ENCODE results near the gene NLK. TPM values are rescaled to one million over a fixed set of nuclear protein-coding genes. Genes with fewer than 3 reads are reported as not detected.

The NLK gene
- total and polyA plus RNA-seq, 10 of the 15 experiments (the other 5 are each of a cell fraction or from before 2014, with no cell fraction given), result 5.0 to 22.9 (median 15.0) TPM

GRCh38 chr17:28105501-28105900 is 63.0 kb downstream of the NLK start:
- no peak overlapping the region for H3K4me2 ChIP-seq (ENCODE audit: control insufficient read depth, insufficient read depth)
- H3K4me1 ChIP-seq (ENCODE audit: control insufficient read depth, insufficient read depth, low read length), result no peaks in the 10 kb centered on the region
- in situ Hi-C loops (cut with MboI) (no loop called here), intact Hi-C loops (cut with micrococcal nuclease; ENCODE audit: unreplicated experiment) (no loop called here)
- no peak for DNase-seq (ENCODE audit: low read depth, low spot score)
- no peak overlapping the region for H2AFZ ChIP-seq (ENCODE audit: control insufficient read depth, low read depth, low read length)
- no TSS peak for BruUV-seq (replicated peaks)
- FAIRE-seq, result no peak
- no peak overlapping the region for H3K4me3 ChIP-seq
- WGBS (ENCODE audit: insufficient coverage, insufficient replicate concordance, low lambda C conversion rate, missing lambda C conversion rate), result 100% methylated on average over 1 of the region's 1 CpG
- no peaks in the 10 kb centered on the region for H4K20me1 ChIP-seq (ENCODE audit: control insufficient read depth, insufficient read depth)
- ChIA-PET SMC1A (ENCODE audit: uncharacterized antibody, unreplicated experiment) (interaction anchor here (1.1 to 1.3 kb wide), 2 partner anchors 12 to 72 kb away, joined by 3 read pairs; no protein-coding TSS in a partner anchor), RAD21 (ENCODE audit: unreplicated experiment) (no interaction called here), CTCF (interaction anchor here (0.7 to 1.0 kb wide), 2 partner anchors 14 to 349 kb away, joined by 3 to 5 read pairs; no protein-coding TSS in a partner anchor), POLR2A (interaction anchor here (1.5 kb wide), 1 partner anchor 10 kb away, joined by 3 read pairs; no protein-coding TSS in a partner anchor)
- no peak overlapping the region for H3K27ac ChIP-seq (ENCODE audit: control insufficient read depth, insufficient read depth)
- no peaks in the 10 kb centered on the region for H3K27me3 ChIP-seq (replicated peaks in 1 of 2; ENCODE audit: control insufficient read depth in 2 of 2, insufficient read depth in 2 of 2, low read length in 1 of 2)
- TF ChIP-seq MEF2B (IDR thresholded peaks at IDR 0.05; ENCODE audit: partially characterized antibody, poor library complexity, severe bottlenecking) (no peak), SMAD1 (IDR thresholded peaks at IDR 0.05; ENCODE audit: low read depth, partially characterized antibody) (no peak), SUZ12 (IDR thresholded peaks at IDR 0.05; ENCODE audit: unreplicated experiment) (no peak), WRNIP1 (IDR thresholded peaks at IDR 0.05; ENCODE audit: borderline replicate concordance, low read depth, low read length) (no peak), ZNF207 (IDR thresholded peaks at IDR 0.05; ENCODE audit: borderline replicate concordance) (no peak), EED (IDR thresholded peaks at IDR 0.05; ENCODE audit: low read depth) (no peak), NR2F1 (conservative IDR thresholded peaks at IDR 0.05) (no peak), MTA2 (IDR thresholded peaks at IDR 0.05; ENCODE audit: low read depth) (no peak), MTA3 (IDR thresholded peaks at IDR 0.05; ENCODE audit: borderline replicate concordance, low read length) (no peak)
- no peaks in the 10 kb centered on the region for H3K36me3 ChIP-seq (ENCODE audit: control insufficient read depth in 2 of 2, insufficient read depth in 2 of 2, low read length in 1 of 2)
- no peak overlapping the region for H3K9ac ChIP-seq (ENCODE audit: control insufficient read depth, insufficient read depth, low read length)
- no peak for ATAC-seq
- H3K9me3 ChIP-seq (replicated peaks; ENCODE audit: control insufficient read depth, insufficient read depth, low read length), result no peaks in the 10 kb centered on the region; the same call in 2 of the 3 replicates
- no peaks in the 10 kb centered on the region for H3K79me2 ChIP-seq (ENCODE audit: control insufficient read depth, insufficient read depth, low read length)

- no peak overlapping the region for H3K4me3 ChIP-seq
- no peaks in the 10 kb centered on the region for H3K36me3 ChIP-seq (ENCODE audit: control insufficient read depth in 2 of 2, insufficient read depth in 2 of 2, low read length in 1 of 2)
- DNase-seq (ENCODE audit: low read depth, low spot score) (no peak), ATAC-seq (no peak), FAIRE-seq (no peak)
- no peaks in the 10 kb centered on the region for H4K20me1 ChIP-seq (ENCODE audit: control insufficient read depth, insufficient read depth)
- no peak for TF ChIP-seq FOXM1 (IDR thresholded peaks at IDR 0.05; ENCODE audit: low read depth, low read length)
- TF ChIP-seq CBX5 (IDR thresholded peaks at IDR 0.05; ENCODE audit: low read depth), result 0 out of 2 replicates have a peak, but pooled peaks have one; percentile 33
- TF ChIP-seq YY1 (IDR thresholded peaks at IDR 0.05; ENCODE audit: low read depth, low read length), result no peak
- TF ChIP-seq RCOR1 (conservative IDR thresholded peaks at IDR 0.05; ENCODE audit: low read depth, low read length), result no peak
- ChIA-PET POLR2A (no interaction called here), RAD21 (ENCODE audit: unreplicated experiment) (no interaction called here), CTCF (no interaction called here), SMC1A (ENCODE audit: uncharacterized antibody, unreplicated experiment) (no interaction called here)
- no peaks in the 10 kb centered on the region; the same call in 2 of the 3 replicates for H3K9me3 ChIP-seq (replicated peaks; ENCODE audit: control insufficient read depth, insufficient read depth, low read length)
- in situ Hi-C loops (cut with MboI) (no loop called here), intact Hi-C loops (cut with micrococcal nuclease; ENCODE audit: unreplicated experiment) (no loop called here)
- H3K27me3 ChIP-seq (replicated peaks in 1 of 2; ENCODE audit: control insufficient read depth in 2 of 2, insufficient read depth in 2 of 2, low read length in 1 of 2), result no peaks in the 10 kb centered on the region
- H3K4me2 ChIP-seq (ENCODE audit: control insufficient read depth, insufficient read depth), result no peak overlapping the region
- no peak overlapping the region for H3K27ac ChIP-seq (ENCODE audit: control insufficient read depth, insufficient read depth)
- BruUV-seq (replicated peaks), result no TSS peak
- H3K79me2 ChIP-seq (ENCODE audit: control insufficient read depth, insufficient read depth, low read length), result no peaks in the 10 kb centered on the region
- no peak overlapping the region for H3K9ac ChIP-seq (ENCODE audit: control insufficient read depth, insufficient read depth, low read length)
- 100% methylated on average over 1 of the region's 1 CpG for WGBS (ENCODE audit: insufficient coverage, insufficient replicate concordance, low lambda C conversion rate, missing lambda C conversion rate)
- no peak overlapping the region for H2AFZ ChIP-seq (ENCODE audit: control insufficient read depth, low read depth, low read length)
- H3K4me1 ChIP-seq (ENCODE audit: control insufficient read depth, insufficient read depth, low read length), result no peaks in the 10 kb centered on the region
Observed at GRCh38 chr17:28110184-28110583, 67.7 kb downstream of the NLK start.

Measured in GM12878 (cell line).